Mesendoderm (in vitro differentiated cells): ENCODE data around the gene MFSD11.
"Not testable (repeated sequence)": the region's sequence is repeated elsewhere in the genome, so short reads cannot be mapped to it uniquely, and the experiment has no call there.

ENCODE experiments used
- DNase-seq: peaks from one replicate; pipeline ENCODE4 v3.0.0; 2013
- H2AK5ac ChIP-seq: 2 replicates; pipeline ENCODE4 v1.6.1; 2013; ENCODE audit warnings: low read length, inconsistent platforms
- H2BK120ac ChIP-seq: 2 replicates; pipeline ENCODE4 v1.6.1; 2013; ENCODE audit warnings: low read depth, mild to moderate bottlenecking, low read length, moderate library complexity, mixed read lengths
- H2BK15ac ChIP-seq: replicated peaks from 2 replicates; pipeline ENCODE4 v1.6.1; 2013; ENCODE audit warnings: low read depth, mild to moderate bottlenecking, moderate library complexity
- H2BK5ac ChIP-seq: 2 replicates; pipeline ENCODE4 v1.6.1; 2013; ENCODE audit warnings: low read length, inconsistent platforms
- H3K18ac ChIP-seq: 2 replicates; pipeline ENCODE4 v1.6.1; 2013; ENCODE audit warnings: mild to moderate bottlenecking, low read length, mixed read lengths
- H3K23ac ChIP-seq: one replicate; pipeline ENCODE4 v1.6.1; 2013; ENCODE audit warnings: low read length
- H3K27ac ChIP-seq: 2 replicates; pipeline ENCODE4 v1.5.1; 2013; ENCODE audit warnings: low read depth, mild to moderate bottlenecking, inconsistent platforms, low read length, moderate library complexity
- H3K27me3 ChIP-seq: 2 replicates; pipeline ENCODE4 v1.6.1; 2013; ENCODE audit warnings: low read length, control low read depth, mild to moderate bottlenecking, inconsistent platforms; ENCODE audit not compliant: insufficient read depth, poor library complexity
- H3K36me3 ChIP-seq: 2 replicates; pipeline ENCODE4 v1.6.1; 2013; ENCODE audit warnings: low read length, inconsistent platforms; ENCODE audit not compliant: control insufficient read depth, insufficient read depth
- H3K4ac ChIP-seq: one replicate; pipeline ENCODE4 v1.6.1; 2013; ENCODE audit warnings: low read depth, mild to moderate bottlenecking, low read length, moderate library complexity
- H3K4me1 ChIP-seq: 2 replicates; pipeline ENCODE4 v1.6.1; 2013; ENCODE audit warnings: low read depth, low read length, inconsistent platforms; ENCODE audit not compliant: control insufficient read depth
- H3K4me2 ChIP-seq: 2 replicates; pipeline ENCODE4 v1.6.1; 2013; ENCODE audit warnings: low read length
- H3K4me3 ChIP-seq: 2 replicates; pipeline ENCODE4 v1.5.1; 2013; ENCODE audit warnings: mild to moderate bottlenecking, low read length
- H3K56ac ChIP-seq: one replicate; pipeline ENCODE4 v1.6.1; 2013; ENCODE audit warnings: low read length
- H3K79me1 ChIP-seq: 2 replicates; pipeline ENCODE4 v1.6.1; 2013; ENCODE audit warnings: low read length, inconsistent platforms
- H3K79me2 ChIP-seq: 2 replicates; pipeline ENCODE4 v1.6.1; 2013; ENCODE audit warnings: mild to moderate bottlenecking, low read length; ENCODE audit not compliant: control insufficient read depth, insufficient read depth
- H3K9ac ChIP-seq: 2 replicates; pipeline ENCODE4 v1.6.1; 2013; ENCODE audit warnings: low read length, inconsistent platforms
- H4K5ac ChIP-seq: one replicate; pipeline ENCODE4 v1.6.1; 2013; ENCODE audit warnings: low read length
- H4K8ac ChIP-seq: one replicate; pipeline ENCODE4 v1.6.1; 2013; ENCODE audit warnings: low read depth, mild to moderate bottlenecking, control low read depth, low read length, moderate library complexity
- WGBS: extraction: QIAGEN DNeasy Blood & Tissue Kit; methylation state at CpG from one replicate; pipeline ENCODE4 v1.1.7; 2013; ENCODE audit warnings: low lambda C conversion rate, missing lambda C conversion rate; ENCODE audit not compliant: insufficient coverage; ENCODE audit errors: extremely low coverage; 5-methylcytosine and 5-hydroxymethylcytosine counted together

Gene MFSD11

DNA sequence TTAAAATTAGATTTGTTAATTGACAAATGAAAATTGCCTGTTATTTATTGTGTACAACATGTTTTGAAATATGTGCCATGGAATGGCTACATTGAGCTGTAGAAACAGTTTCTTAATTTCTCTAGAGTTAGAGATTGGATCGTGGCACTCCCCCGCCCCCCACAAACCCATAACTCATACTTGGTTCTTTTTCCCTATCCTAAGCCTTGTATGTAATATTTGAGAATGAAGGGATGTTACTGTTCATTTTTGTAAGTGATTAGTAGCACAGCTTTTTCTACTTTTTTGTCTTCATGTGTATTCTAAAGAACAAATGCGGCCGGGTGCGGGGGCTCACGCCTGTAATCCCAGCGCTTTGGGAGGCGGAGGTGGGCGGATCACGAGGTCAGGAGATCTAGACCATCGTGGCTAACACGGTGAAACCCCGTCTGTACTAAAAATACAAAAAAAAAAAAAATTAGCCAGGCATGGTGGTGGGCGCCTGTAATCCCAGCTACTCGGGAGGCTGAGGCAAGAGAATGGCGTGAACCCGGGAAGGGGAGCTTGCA, 1.7 kb downstream of the MFSD11 start:
- H2BK120ac ChIP-seq, H3K18ac ChIP-seq, DNase-seq, H3K4ac ChIP-seq, H4K5ac ChIP-seq, H2BK15ac ChIP-seq, H3K79me1 ChIP-seq, H3K4me1 ChIP-seq, H3K4me3 ChIP-seq, H2AK5ac ChIP-seq, H3K9ac ChIP-seq, H3K56ac ChIP-seq, H3K27me3 ChIP-seq, H3K27ac ChIP-seq, H3K4me2 ChIP-seq, H2BK5ac ChIP-seq, H3K23ac ChIP-seq, H4K8ac ChIP-seq: not testable (repeated sequence)
- Histone ChIP-seq H3K79me2 (peaks cover 27% of the 10 kb centered on the region), H3K36me3 (peaks cover 10% of the 10 kb centered on the region)
- WGBS: no CpG with 5 or more reads among the region's 17 CpGs

- H3K4me2 ChIP-seq: no peak overlapping the region
- H3K56ac ChIP-seq: no peak overlapping the region
- H3K4ac ChIP-seq: no peak overlapping the region
- peaks cover 2% of the 10 kb centered on the region for H3K79me1 ChIP-seq
- H3K27me3 ChIP-seq: no peaks in the 10 kb centered on the region
- no peak overlapping the region for H4K8ac ChIP-seq
- H3K79me2 ChIP-seq: peaks cover 18% of the 10 kb centered on the region
- no peak overlapping the region for H3K4me3 ChIP-seq
- no peak overlapping the region for H2AK5ac ChIP-seq
- H3K27ac ChIP-seq: no peak overlapping the region
- no peak overlapping the region for H2BK15ac ChIP-seq
- H3K23ac ChIP-seq: no peak overlapping the region
- no peak overlapping the region for H3K9ac ChIP-seq
- H2BK120ac ChIP-seq: no peak overlapping the region
- H3K4me1 ChIP-seq: peaks cover 4% of the 10 kb centered on the region
- H4K5ac ChIP-seq: no peak overlapping the region
- H3K18ac ChIP-seq: no peak overlapping the region
- H3K36me3 ChIP-seq: peaks cover 11% of the 10 kb centered on the region
- DNase-seq: no peak
- no CpG with 5 or more reads among the region's 5 CpGs for WGBS
- H2BK5ac ChIP-seq: no peak overlapping the region
These were observed 2.6 kb downstream of the MFSD11 start for GRCh38 chr17:76740329-76741118.

DNA sequence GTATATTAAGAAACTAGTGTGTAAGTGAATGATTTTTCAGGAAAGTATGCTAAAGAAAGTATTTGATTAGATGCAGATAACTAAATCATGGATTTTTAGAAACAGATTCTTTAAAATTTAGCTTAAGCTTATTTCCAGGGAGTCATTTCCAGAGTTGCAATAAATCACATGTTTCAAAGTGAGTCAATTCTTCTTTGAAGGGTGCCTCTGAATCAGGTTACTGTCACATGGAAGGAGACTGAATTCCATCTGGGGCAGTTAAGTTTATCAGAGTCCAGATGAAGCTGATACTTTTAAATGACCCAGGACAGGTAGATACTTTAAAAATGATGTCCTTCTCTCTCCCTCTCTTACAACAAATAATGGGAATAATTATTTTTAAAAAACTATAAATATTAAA, 5.0 kb downstream of the MFSD11 start:
- no peak overlapping the region for H3K4me3 ChIP-seq
- H2AK5ac ChIP-seq: no peak overlapping the region
- peaks cover 3% of the 10 kb centered on the region for H3K79me2 ChIP-seq
- no peak overlapping the region for H3K4me2 ChIP-seq
- H3K18ac ChIP-seq: no peak overlapping the region
- no peak overlapping the region for H3K4ac ChIP-seq
- H3K4me1 ChIP-seq: peaks cover 4% of the 10 kb centered on the region
- no peak overlapping the region for H3K56ac ChIP-seq
- H3K9ac ChIP-seq: no peak overlapping the region
- H2BK15ac ChIP-seq: no peak overlapping the region
- no peak overlapping the region for H4K8ac ChIP-seq
- no peak overlapping the region for H2BK120ac ChIP-seq
- no peak overlapping the region for H3K23ac ChIP-seq
- no peak overlapping the region for H3K27ac ChIP-seq
- no peak overlapping the region for H4K5ac ChIP-seq
- H2BK5ac ChIP-seq: no peak overlapping the region
- H3K27me3 ChIP-seq: no peaks in the 10 kb centered on the region
- H3K36me3 ChIP-seq: peaks cover 5% of the 10 kb centered on the region
- no peak for DNase-seq
- peaks cover 2% of the 10 kb centered on the region for H3K79me1 ChIP-seq

GRCh38 chr17:76744747-76745146, 6.8 kb downstream of the MFSD11 start:
- no peak overlapping the region for H3K4ac ChIP-seq
- H2BK15ac ChIP-seq: no peak overlapping the region
- H3K9ac ChIP-seq: no peak overlapping the region
- WGBS: no CpG with 5 or more reads among the region's 2 CpGs
- H4K5ac ChIP-seq: no peak overlapping the region
- no peak overlapping the region for H3K4me2 ChIP-seq
- H3K23ac ChIP-seq: no peak overlapping the region
- H3K79me1 ChIP-seq: peaks cover 2% of the 10 kb centered on the region
- no peak overlapping the region for H3K27ac ChIP-seq
- H2AK5ac ChIP-seq: no peak overlapping the region
- H3K4me3 ChIP-seq: no peak overlapping the region
- H3K36me3 ChIP-seq: peaks cover 5% of the 10 kb centered on the region
- H3K56ac ChIP-seq: no peak overlapping the region
- no peak overlapping the region for H2BK5ac ChIP-seq
- H3K27me3 ChIP-seq: no peaks in the 10 kb centered on the region
- no peak overlapping the region for H3K18ac ChIP-seq
- H2BK120ac ChIP-seq: no peak overlapping the region
- no peaks in the 10 kb centered on the region for H3K79me2 ChIP-seq
- DNase-seq: no peak
- no peaks in the 10 kb centered on the region for H3K4me1 ChIP-seq
- H4K8ac ChIP-seq: no peak overlapping the region

GRCh38 chr17:76745785-76746184, 7.9 kb downstream of the MFSD11 start:
- H4K8ac ChIP-seq, H3K4ac ChIP-seq, H3K56ac ChIP-seq, H3K79me1 ChIP-seq, H2BK5ac ChIP-seq, H4K5ac ChIP-seq, H3K23ac ChIP-seq, DNase-seq, H3K36me3 ChIP-seq, H3K79me2 ChIP-seq, H3K9ac ChIP-seq, H2BK120ac ChIP-seq, H2AK5ac ChIP-seq, H2BK15ac ChIP-seq, H3K27me3 ChIP-seq, H3K4me2 ChIP-seq, H3K4me1 ChIP-seq, H3K4me3 ChIP-seq, H3K27ac ChIP-seq, H3K18ac ChIP-seq: not testable (repeated sequence)
- WGBS: no CpG with 5 or more reads among the region's 6 CpGs
